AG10803 (cell line): Measurements from ENCODE around the gene SAMD10.

ENCODE experiments used
- DNase-seq: peaks from one replicate; pipeline ENCODE4 v3.0.0; 2010; ENCODE audit warnings: low read depth
- H3K4me3 ChIP-seq: 2 replicates; pipeline ENCODE4 v1.5.1; 2011; ENCODE audit warnings: mild to moderate bottlenecking, low read length, control low read depth
- CTCF ChIP-seq: conservative IDR thresholded peaks from 2 replicates; pipeline ENCODE4 v1.5.1; 2011; ENCODE audit warnings: mild to moderate bottlenecking, low read length, control low read depth, inconsistent platforms

SAMD10 gene

DNA sequence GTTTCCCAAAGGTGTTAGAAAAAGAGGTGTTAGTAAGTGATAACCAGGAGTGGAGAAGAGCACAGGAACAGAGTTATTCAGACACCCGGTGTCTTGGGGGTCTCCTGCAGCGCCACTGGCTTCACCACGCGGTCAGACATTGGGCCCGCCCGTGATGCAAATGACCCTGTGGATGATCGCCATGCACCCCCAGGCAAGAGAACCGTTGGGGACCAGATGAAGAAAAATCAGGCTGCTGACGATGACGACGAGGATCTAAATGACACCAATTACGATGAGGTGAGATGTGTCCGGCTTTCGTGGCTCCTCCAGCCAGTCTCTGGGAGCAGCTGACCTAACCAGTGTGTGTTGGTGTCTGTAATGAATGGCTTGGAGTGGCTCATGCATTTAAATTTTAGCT is 3.5 kb upstream of the SAMD10 start:
- no peak for DNase-seq
- no peak for TF ChIP-seq CTCF
- no peak overlapping the region for H3K4me3 ChIP-seq

GRCh38 chr20:63980806-63981728 is 1.6 kb upstream of the SAMD10 start, which contains the start of gene PRPF6:
PRPF6 (plus strand) TSS chr20:63981132; CDS start chr20:63981246, 114 bp downstream.
- peak within 1 kb of the TSS; percentile 81 for H3K4me3 ChIP-seq
- peak; percentile 88 for TF ChIP-seq CTCF
- peak; percentile 94 for DNase-seq

DNA sequence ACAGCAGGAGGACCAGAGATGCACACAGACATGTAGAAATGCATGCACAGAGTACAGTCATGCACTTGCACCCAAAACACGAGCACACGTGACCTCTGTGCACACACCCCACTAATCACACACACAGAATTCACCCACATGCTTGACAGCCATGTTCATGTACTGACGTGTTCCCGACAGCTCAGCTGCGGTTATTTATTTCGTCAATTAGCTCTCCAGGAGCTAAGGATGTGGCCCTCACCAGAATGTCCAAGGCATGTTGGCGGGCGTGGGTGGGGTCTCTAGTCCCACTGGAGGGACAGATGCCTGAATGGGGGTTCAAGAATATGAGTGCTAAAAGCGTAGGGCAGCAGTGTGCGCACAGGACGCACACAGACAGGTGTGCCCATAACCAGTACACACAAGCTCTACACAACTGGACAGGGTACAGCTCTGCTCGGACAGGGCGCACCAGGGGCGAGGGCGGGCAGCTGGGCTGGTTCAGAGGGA is 919 bp upstream of the SAMD10 start:
- no peak for TF ChIP-seq CTCF
- no peak for DNase-seq
- peak overlapping the region; percentile 81 for H3K4me3 ChIP-seq

DNA sequence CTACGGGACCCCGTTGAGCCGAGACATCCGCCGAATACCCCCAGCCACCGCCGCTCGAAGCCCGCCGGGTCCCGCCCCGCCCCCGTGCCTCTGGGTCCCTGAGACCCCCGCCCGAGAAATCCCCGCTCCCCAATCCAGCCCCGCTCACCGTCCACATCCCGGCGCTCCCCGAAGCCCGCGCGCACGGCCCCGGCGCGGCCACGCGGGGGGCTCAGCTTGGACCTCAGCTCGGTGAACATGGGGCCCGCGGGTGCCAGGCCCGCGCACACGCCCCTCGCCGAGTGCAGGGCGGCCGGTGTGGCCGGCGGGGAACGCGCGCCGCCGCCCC is 249 bp downstream of the SAMD10 start:
- peak overlapping the region; percentile 58 for H3K4me3 ChIP-seq
- DNase-seq, result no peak
- TF ChIP-seq CTCF, result no peak

DNA sequence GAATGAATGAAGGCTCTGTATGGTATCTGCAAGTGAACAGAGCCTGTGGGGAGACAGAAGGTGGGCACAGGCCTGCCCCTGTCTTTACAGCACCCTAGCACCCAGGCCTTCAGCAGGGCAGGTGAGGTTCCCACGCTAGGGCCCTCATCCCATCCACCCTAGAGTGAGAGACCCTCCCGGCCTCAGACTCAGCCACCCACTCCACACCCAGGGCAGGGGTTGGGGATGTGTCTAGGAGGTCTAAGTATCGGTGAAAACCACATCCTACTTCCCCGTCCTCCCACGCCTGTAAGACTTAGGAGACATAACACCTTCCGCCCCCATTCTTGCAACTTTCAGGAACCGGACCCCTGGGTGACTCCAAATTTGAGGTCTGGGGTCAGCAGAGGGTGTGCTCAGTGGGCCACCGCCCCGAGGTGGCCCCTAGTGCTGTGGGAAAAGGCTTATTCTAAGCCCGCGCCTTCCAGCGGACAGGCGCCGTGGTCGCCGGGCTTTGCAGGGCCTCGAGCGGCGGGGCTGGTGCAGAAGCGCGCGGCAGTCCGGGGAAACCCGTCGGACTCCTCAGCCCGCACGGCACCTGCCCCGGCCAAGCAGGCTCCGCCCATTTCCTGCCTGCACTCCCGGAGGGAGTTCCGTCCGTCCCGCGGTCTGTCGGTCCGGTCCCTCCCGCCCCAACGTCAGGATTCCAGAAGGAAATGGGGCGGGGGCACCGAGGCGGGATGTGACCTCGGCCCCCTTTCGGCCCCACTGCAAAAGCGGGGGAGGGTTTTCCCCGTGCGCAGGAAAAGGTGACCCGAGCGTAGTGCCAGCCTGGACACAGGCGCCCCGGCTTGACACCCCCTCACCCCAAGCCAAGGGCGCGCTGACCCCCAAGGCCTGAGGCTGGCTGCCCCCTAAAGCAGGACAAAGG is 868 bp downstream of the SAMD10 start:
- peak overlapping the region; percentile 58 for H3K4me3 ChIP-seq
- DNase-seq, result peak; percentile 33
- no peak for TF ChIP-seq CTCF

DNA sequence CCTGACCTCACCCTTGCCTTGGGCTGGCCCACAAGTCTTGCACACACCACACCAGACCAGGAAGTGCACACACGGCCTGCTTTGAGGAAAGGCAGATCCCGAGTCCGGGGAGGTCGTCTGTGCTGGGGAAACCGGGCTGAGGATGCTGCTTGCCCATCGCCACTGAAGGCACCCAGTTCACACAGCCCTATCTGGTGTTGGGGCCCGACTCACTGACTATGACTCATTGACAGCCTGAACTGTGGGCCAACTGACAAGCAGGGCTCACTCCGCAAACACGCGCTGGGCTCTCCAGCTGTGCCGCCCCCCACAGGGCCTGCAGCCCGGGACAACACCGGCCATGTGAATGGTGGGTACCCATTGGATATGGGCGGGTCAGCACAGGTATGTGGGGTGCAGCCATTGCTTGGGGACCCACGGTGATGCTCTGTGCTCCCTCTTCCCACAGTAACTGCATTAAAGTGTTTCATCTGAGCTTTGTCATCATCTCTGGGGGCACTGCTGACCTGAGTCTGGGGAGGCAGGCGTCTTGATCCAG is 1.6 kb downstream of the SAMD10 start:
- no peak overlapping the region for H3K4me3 ChIP-seq
- TF ChIP-seq CTCF, result no peak
- DNase-seq, result peak; percentile 32
